GM12801 (cell line): ENCODE measurements around the gene DEFB113.

Experiments
- CTCF ChIP-seq: IDR thresholded peaks from one replicate; pipeline ENCODE4 v1.5.1; 2011; ENCODE audit warnings: control low read depth; ENCODE audit not compliant: insufficient read length; ENCODE audit errors: extremely low read depth

DEFB113 gene

GRCh38 chr6:49958180-49958579, 11.2 kb downstream of the DEFB113 start:
- TF ChIP-seq CTCF = no peak

GRCh38 chr6:49955847-49956246, 13.6 kb downstream of the DEFB113 start:
- TF ChIP-seq CTCF = no peak

- TF ChIP-seq CTCF = no peak
These were observed 17.5 kb downstream of the DEFB113 start for GRCh38 chr6:49951926-49952325.

- no peak for TF ChIP-seq CTCF
These were observed 19.0 kb downstream of the DEFB113 start for GRCh38 chr6:49950415-49950751.

- no peak for TF ChIP-seq CTCF
These were observed 20.4 kb downstream of the DEFB113 start for GRCh38 chr6:49949062-49949461.

- TF ChIP-seq CTCF = no peak
These were observed 22.6 kb downstream of the DEFB113 start for GRCh38 chr6:49946835-49947234.

- TF ChIP-seq CTCF = no peak
These were observed 29.4 kb downstream of the DEFB113 start for GRCh38 chr6:49939993-49940498.

- no peak for TF ChIP-seq CTCF
These were observed 31.6 kb downstream of the DEFB113 start for GRCh38 chr6:49937811-49938210.
